H9 (cell line): Measurements from ENCODE around the gene TRAPPC2L. TPM values are rescaled to one million over a fixed set of nuclear protein-coding genes. Genes with fewer than 3 reads are reported as not detected.

Source experiments
- DNase-seq: peaks from one replicate; pipeline ENCODE4 v3.0.0-alpha.2; 2017
- H2AFZ ChIP-seq: one replicate; pipeline ENCODE4 v1.6.1; 2013; ENCODE audit warnings: mild to moderate bottlenecking, low read length, control low read depth, moderate library complexity
- H2AK5ac ChIP-seq: 2 replicates; pipeline ENCODE4 v1.6.1; 2013; ENCODE audit warnings: low read length, control low read depth, mixed read lengths; ENCODE audit not compliant: insufficient read length
- H2BK120ac ChIP-seq: one replicate; pipeline ENCODE4 v1.6.1; 2013; ENCODE audit warnings: low read depth, mild to moderate bottlenecking, low read length, control low read depth, inconsistent platforms; ENCODE audit not compliant: poor library complexity, severe bottlenecking
- H2BK12ac ChIP-seq: 2 replicates; pipeline ENCODE4 v1.6.1; 2013; ENCODE audit warnings: low read length, control low read depth, mixed read lengths, low read depth; ENCODE audit not compliant: insufficient read length
- H2BK15ac ChIP-seq: 2 replicates; pipeline ENCODE4 v1.6.1; 2013; ENCODE audit warnings: low read depth, low read length, control low read depth
- H2BK20ac ChIP-seq: one replicate; pipeline ENCODE4 v1.6.1; 2013; ENCODE audit warnings: low read depth, mild to moderate bottlenecking, low read length, control low read depth, inconsistent platforms; ENCODE audit not compliant: poor library complexity, severe bottlenecking
- H2BK5ac ChIP-seq: 2 replicates; pipeline ENCODE4 v1.6.1; 2013; ENCODE audit warnings: low read length, control low read depth, mixed read lengths; ENCODE audit not compliant: insufficient read length
- H3K14ac ChIP-seq: 2 replicates; pipeline ENCODE4 v1.6.1; 2013; ENCODE audit warnings: low read length, control low read depth; ENCODE audit not compliant: insufficient read depth
- H3K18ac ChIP-seq: 2 replicates; pipeline ENCODE4 v1.6.1; 2013; ENCODE audit warnings: low read depth, mild to moderate bottlenecking, mixed read lengths, low read length, control low read depth; ENCODE audit not compliant: insufficient read length
- H3K23ac ChIP-seq: 2 replicates; pipeline ENCODE4 v1.6.1; 2013; ENCODE audit warnings: low read length, control low read depth, mixed read lengths, low read depth; ENCODE audit not compliant: insufficient read length
- H3K23me2 ChIP-seq: 2 replicates; pipeline ENCODE4 v1.6.1; 2013; ENCODE audit warnings: low read depth, mild to moderate bottlenecking, mixed read lengths, low read length, control low read depth; ENCODE audit not compliant: insufficient read length, poor library complexity, severe bottlenecking
- H3K27ac ChIP-seq: 2 replicates; pipeline ENCODE4 v1.5.1; 2013; ENCODE audit warnings: low read length, control low read depth, mixed read lengths, low read depth; ENCODE audit not compliant: insufficient read length
- H3K27me3 ChIP-seq: 2 replicates; pipeline ENCODE4 v1.6.1; 2013; ENCODE audit warnings: low read length, control low read depth, inconsistent platforms; ENCODE audit not compliant: insufficient read depth
- H3K4ac ChIP-seq: 2 replicates; pipeline ENCODE4 v1.6.1; 2013; ENCODE audit warnings: low read depth, mild to moderate bottlenecking, control low read depth, inconsistent platforms, low read length, moderate library complexity
- H3K4me1 ChIP-seq: 2 replicates; pipeline ENCODE4 v1.6.1; 2013; ENCODE audit warnings: low read length, control low read depth, inconsistent platforms; ENCODE audit not compliant: insufficient read depth
- H3K4me2 ChIP-seq: 2 replicates; pipeline ENCODE4 v1.6.1; 2013; ENCODE audit warnings: low read length, control low read depth, mixed read lengths; ENCODE audit not compliant: insufficient read length, insufficient read depth
- H3K56ac ChIP-seq: 2 replicates; pipeline ENCODE4 v1.6.1; 2013; ENCODE audit warnings: low read depth, mild to moderate bottlenecking, mixed read lengths, low read length, control low read depth; ENCODE audit not compliant: insufficient read length
- H3K79me1 ChIP-seq: 2 replicates; pipeline ENCODE4 v1.6.1; 2013; ENCODE audit warnings: low read depth, mild to moderate bottlenecking, moderate library complexity, low read length, control low read depth, inconsistent platforms; ENCODE audit not compliant: insufficient read depth, poor library complexity, severe bottlenecking
- H3K79me2 ChIP-seq: 2 replicates; pipeline ENCODE4 v1.6.1; 2013; ENCODE audit warnings: low read length, control low read depth, inconsistent platforms; ENCODE audit not compliant: insufficient read depth
- H3K9ac ChIP-seq: 2 replicates; pipeline ENCODE4 v1.6.1; 2013; ENCODE audit warnings: low read length, control low read depth, mixed read lengths; ENCODE audit not compliant: insufficient read length; ENCODE audit errors: extremely low read depth
- H3K9me3 ChIP-seq: one replicate; pipeline ENCODE4 v1.6.1; 2013; ENCODE audit warnings: low read depth, low read length, inconsistent platforms; ENCODE audit not compliant: control insufficient read depth
- H3T11ph ChIP-seq: one replicate; pipeline ENCODE4 v1.6.1; 2013; ENCODE audit warnings: mild to moderate bottlenecking, low read length, control low read depth, inconsistent platforms
- H4K20me1 ChIP-seq: one replicate; pipeline ENCODE4 v1.6.1; 2013; ENCODE audit not compliant: control insufficient read depth, insufficient read length, insufficient read depth
- H4K5ac ChIP-seq: 2 replicates; pipeline ENCODE4 v1.6.1; 2013; ENCODE audit warnings: low read depth, mild to moderate bottlenecking, mixed read lengths, low read length, control low read depth; ENCODE audit not compliant: insufficient read length
- H4K8ac ChIP-seq: replicated peaks from 2 replicates; pipeline ENCODE4 v1.6.1; 2013; ENCODE audit warnings: low read length, control low read depth, mixed read lengths, low read depth; ENCODE audit not compliant: insufficient read length
- H4K91ac ChIP-seq: 2 replicates; pipeline ENCODE4 v1.6.1; 2013; ENCODE audit warnings: low read depth, mild to moderate bottlenecking, moderate library complexity, mixed read lengths, low read length, control low read depth; ENCODE audit not compliant: insufficient read length
- H3K27ac Mint-ChIP-seq, 3 experiments: 2 replicates in 2 of 3; 3 replicates in 1 of 3; pipeline ENCODE4 v1.8.0; 2020 to 2021; ENCODE audit warnings: mixed read lengths in 3 of 3, mild to moderate bottlenecking in 1 of 3, moderate library complexity in 1 of 3
- H3K27me3 Mint-ChIP-seq: 2 replicates; pipeline ENCODE4 v1.8.0; 2021; ENCODE audit warnings: low read depth, mild to moderate bottlenecking, moderate library complexity, mixed read lengths
- H3K36me3 Mint-ChIP-seq, 3 experiments: 2 replicates in 2 of 3; 3 replicates in 1 of 3; pipeline ENCODE4 v1.8.0; 2020 to 2021; ENCODE audit warnings: low read depth in 3 of 3, mixed read lengths in 3 of 3; ENCODE audit not compliant: insufficient read depth in 1 of 3
- H3K4me1 Mint-ChIP-seq, 2 experiments: 2 replicates each; pipeline ENCODE4 v1.8.0; 2020; ENCODE audit warnings: mixed read lengths in 2 of 2
- H3K4me3 Mint-ChIP-seq, 2 experiments: 2 replicates in 1 of 2; 3 replicates in 1 of 2; pipeline ENCODE4 v1.8.0; 2020 to 2021; ENCODE audit warnings: mild to moderate bottlenecking in 2 of 2, mixed read lengths in 2 of 2, moderate library complexity in 1 of 2
- H3K9me3 Mint-ChIP-seq, 2 experiments: 2 replicates in 1 of 2; 3 replicates in 1 of 2; pipeline ENCODE4 v1.8.0; 2020; ENCODE audit warnings: mild to moderate bottlenecking in 2 of 2, mixed read lengths in 2 of 2, moderate library complexity in 1 of 2
- CTCF ChIP-seq: fragments of 200-600 bp; sonication (generic); conservative IDR thresholded peaks from 3 replicates; pipeline ENCODE4 v1.8.0; 2021; ENCODE audit warnings: antibody characterized with exemption, mild to moderate bottlenecking
- WGBS: extraction: QIAGEN DNeasy Blood & Tissue Kit; methylation state at CpG from one replicate; pipeline ENCODE4 v1.1.7; 2013; ENCODE audit warnings: missing lambda C conversion rate, low lambda C conversion rate, mixed read lengths; ENCODE audit not compliant: insufficient read length; ENCODE audit errors: extremely low coverage; 5-methylcytosine and 5-hydroxymethylcytosine counted together
- total RNA-seq: library from RNA; stranded (reverse); gene quantifications from 2 replicates; pipeline ENCODE4 v1.2.1, GENCODE V29; 2021

Gene TRAPPC2L
- total RNA-seq, 1 experiment from 2014 or later: 90.3 TPM

GRCh38 chr16:88863426-88863825 lies 6.5 kb downstream of the TRAPPC2L start:
- Histone ChIP-seq H4K8ac (no peak overlapping the region), H3K9ac (no peak overlapping the region), H3K4me2 (no peak overlapping the region), H4K91ac (no peak overlapping the region), H3K23me2 (no peaks in the 10 kb centered on the region), H3K56ac (no peak overlapping the region), H3K9me3 (no peaks in the 10 kb centered on the region), H3K14ac (no peak overlapping the region), H2AFZ (no peak overlapping the region), H3K27ac (no peak overlapping the region), H3T11ph (no peak overlapping the region), H3K4me1 (no peaks in the 10 kb centered on the region), H2AK5ac (no peak overlapping the region), H3K18ac (no peak overlapping the region), H2BK20ac (no peak overlapping the region), H3K27me3 (no peaks in the 10 kb centered on the region), H2BK5ac (no peak overlapping the region), H2BK15ac (no peak overlapping the region), H3K4ac (no peak overlapping the region), H2BK120ac (no peak overlapping the region), H3K79me2 (no peaks in the 10 kb centered on the region), H4K20me1 (no peaks in the 10 kb centered on the region), H3K23ac (no peak overlapping the region), H3K79me1 (no peaks in the 10 kb centered on the region), H2BK12ac (no peak overlapping the region), H4K5ac (no peak overlapping the region)
- H3K27ac Mint-ChIP-seq: no peak overlapping the region
- H3K4me1 Mint-ChIP-seq: no peaks in the 10 kb centered on the region
- H3K9me3 Mint-ChIP-seq: no peaks in the 10 kb centered on the region; a peak in 1 of 5 replicates
- DNase-seq: no peak
- H3K4me3 Mint-ChIP-seq: no peak overlapping the region
- no CpG with 5 or more reads among the region's 13 CpGs for WGBS
- TF ChIP-seq CTCF: no peak
- peaks cover 16 to 28% (median 18%) of the 10 kb centered on the region in 3 experiments; a peak in 6 of 7 replicates for H3K36me3 Mint-ChIP-seq
- H3K27me3 Mint-ChIP-seq: peaks cover 1% of the 10 kb centered on the region; the same call in 1 of the 2 replicates
